ENCODE results near the gene WDCP. TPM values are rescaled to one million over a fixed set of nuclear protein-coding genes. Genes with fewer than 3 reads are reported as not detected.
"Not testable (repeated sequence)": the region's sequence is repeated elsewhere in the genome, so short reads cannot be mapped to it uniquely, and the experiment has no call there.

Gene WDCP, protein sequence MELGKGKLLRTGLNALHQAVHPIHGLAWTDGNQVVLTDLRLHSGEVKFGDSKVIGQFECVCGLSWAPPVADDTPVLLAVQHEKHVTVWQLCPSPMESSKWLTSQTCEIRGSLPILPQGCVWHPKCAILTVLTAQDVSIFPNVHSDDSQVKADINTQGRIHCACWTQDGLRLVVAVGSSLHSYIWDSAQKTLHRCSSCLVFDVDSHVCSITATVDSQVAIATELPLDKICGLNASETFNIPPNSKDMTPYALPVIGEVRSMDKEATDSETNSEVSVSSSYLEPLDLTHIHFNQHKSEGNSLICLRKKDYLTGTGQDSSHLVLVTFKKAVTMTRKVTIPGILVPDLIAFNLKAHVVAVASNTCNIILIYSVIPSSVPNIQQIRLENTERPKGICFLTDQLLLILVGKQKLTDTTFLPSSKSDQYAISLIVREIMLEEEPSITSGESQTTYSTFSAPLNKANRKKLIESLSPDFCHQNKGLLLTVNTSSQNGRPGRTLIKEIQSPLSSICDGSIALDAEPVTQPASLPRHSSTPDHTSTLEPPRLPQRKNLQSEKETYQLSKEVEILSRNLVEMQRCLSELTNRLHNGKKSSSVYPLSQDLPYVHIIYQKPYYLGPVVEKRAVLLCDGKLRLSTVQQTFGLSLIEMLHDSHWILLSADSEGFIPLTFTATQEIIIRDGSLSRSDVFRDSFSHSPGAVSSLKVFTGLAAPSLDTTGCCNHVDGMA
- total RNA-seq (10 to 100 TPM; 14.9 to 15.6 TPM), polyA plus RNA-seq (1 to 10 TPM; 3.4 to 6.5 (median 5.0) TPM), total RNA-seq (2.5 to 33.6 (median 26.8) reads per million in 6 experiments)

DNA sequence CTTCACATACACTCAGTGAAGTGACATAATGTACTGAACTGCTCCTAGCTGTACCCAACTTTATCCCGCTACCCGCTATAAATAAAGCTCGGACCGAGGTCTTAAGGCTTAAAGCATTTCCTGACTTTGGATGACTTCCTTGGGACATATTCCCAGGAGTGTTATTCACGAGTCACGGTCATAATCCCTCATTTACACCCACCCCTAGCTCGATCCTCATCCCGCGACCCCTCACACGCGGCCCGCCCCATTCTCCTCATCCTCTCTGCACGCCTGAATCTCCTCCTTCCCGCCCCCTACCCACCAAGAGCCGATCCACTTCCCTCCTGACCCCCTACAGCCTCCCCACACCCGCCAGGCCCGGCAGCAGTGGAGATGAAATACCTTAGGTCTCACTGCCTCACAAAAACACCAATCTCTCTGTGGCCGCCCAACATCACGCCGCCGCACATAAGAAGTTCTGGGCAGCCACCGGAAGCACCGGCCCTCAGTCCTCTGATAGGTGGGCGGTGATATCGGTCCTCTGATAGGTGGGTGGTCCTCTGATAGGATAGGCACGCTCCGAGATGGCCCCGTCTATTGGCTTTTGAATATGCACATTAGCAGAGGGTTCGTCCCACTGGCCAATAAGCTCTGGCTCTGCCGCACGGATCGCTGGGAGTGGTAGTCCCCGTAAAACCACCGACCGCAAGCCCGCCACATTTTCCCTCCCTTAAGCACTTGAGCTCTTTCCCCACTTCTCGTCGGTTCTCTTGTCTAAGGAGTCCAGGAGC lies at the start of gene WDCP:
TSS of gene WDCP (minus strand) at position 462 of the 773 bp plus-strand sequence. CDS start 7,897 bp downstream, outside the sequence.
- POLR2A ChIA-PET: interaction anchor here (0.9 to 6.7 kb wide), 11 partner anchors 12 to 120 kb away, joined by 3 to 48 read pairs (median 3); partner anchors contain the start of genes ATAD2B, SF3B6, TP53I3 and UBXN2A
- Mint-ChIP-seq H3K36me3 (peaks cover 0 to 4% (median 0%) of the 10 kb centered on the region in 3 donors), H3K9me3 (no peaks in the 10 kb centered on the region), H3K4me3 (peak within 1 kb of the TSS; percentile 93 to 99 (median 96)), H3K4me1 (peaks cover 12 to 35% (median 30%) of the 10 kb centered on the region in 4 donors), H3K27me3 (peaks cover 0 to 5% (median 1%) of the 10 kb centered on the region in 5 donors), H3K27ac (peak within 1 kb of the TSS; percentile 83 to 96 (median 94))
- peak; percentile 98 to 100 for ATAC-seq
- peak; percentile 79 to 97 (median 92) for DNase-seq

DNA sequence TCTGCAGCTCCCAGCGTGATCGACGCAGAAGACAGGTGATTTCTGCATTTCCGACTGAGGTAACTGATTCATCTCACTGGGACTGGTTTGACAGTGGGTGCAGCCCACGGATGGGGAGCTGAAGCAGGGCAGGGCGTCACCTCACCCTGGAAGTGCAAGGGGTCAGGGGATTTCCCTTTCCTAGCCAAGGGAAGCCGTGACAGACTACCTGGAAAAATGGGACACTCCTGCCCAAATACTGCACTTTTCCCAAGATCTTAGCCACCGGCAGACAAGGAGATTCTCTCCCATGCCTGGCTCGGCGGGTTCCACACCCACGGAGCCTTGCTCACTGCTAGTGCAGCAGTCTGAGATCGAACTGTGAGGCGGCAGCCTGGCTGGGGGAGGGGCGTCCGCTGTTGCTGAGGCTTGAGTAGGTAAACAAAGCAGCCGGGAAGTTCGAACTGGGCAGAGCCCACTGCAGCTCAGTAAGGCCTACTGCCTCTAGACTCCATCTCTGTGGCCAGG lies 48.0 kb upstream of the WDCP start:
- POLR2A ChIA-PET, H3K27me3 Mint-ChIP-seq, DNase-seq, H3K4me1 Mint-ChIP-seq, ATAC-seq, H3K27ac Mint-ChIP-seq, H3K4me3 Mint-ChIP-seq: not testable (repeated sequence)
- Mint-ChIP-seq H3K9me3 (peaks cover 0 to 15% (median 4%) of the 10 kb centered on the region in 9 donors), H3K36me3 (peaks cover 8 to 21% (median 18%) of the 10 kb centered on the region in 3 donors)

DNA sequence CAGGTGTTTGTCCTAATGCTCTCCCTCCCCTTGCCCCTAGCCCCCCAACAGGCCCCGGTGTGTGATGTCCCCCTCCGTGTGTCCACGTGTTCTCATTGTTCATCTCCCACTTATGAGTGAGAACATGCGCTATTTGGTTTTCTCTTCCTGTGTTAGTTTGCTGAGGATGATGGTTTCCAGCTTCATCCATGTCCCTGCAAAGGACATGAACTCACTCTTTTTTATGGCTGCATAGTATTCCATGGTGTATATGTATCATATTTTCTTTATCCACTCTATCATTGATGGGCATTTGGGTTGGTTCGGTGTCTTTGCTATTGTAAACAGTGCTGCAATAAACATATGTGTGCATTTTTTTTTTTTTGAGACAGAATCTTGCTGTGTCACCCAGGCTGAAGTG lies 46.1 kb upstream of the WDCP start:
- DNase-seq, ATAC-seq, H3K27ac Mint-ChIP-seq, H3K4me3 Mint-ChIP-seq, H3K4me1 Mint-ChIP-seq, H3K27me3 Mint-ChIP-seq, POLR2A ChIA-PET, H3K9me3 Mint-ChIP-seq: not testable (repeated sequence)
- peaks cover 6 to 25% (median 23%) of the 10 kb centered on the region in 3 donors for H3K36me3 Mint-ChIP-seq

DNA sequence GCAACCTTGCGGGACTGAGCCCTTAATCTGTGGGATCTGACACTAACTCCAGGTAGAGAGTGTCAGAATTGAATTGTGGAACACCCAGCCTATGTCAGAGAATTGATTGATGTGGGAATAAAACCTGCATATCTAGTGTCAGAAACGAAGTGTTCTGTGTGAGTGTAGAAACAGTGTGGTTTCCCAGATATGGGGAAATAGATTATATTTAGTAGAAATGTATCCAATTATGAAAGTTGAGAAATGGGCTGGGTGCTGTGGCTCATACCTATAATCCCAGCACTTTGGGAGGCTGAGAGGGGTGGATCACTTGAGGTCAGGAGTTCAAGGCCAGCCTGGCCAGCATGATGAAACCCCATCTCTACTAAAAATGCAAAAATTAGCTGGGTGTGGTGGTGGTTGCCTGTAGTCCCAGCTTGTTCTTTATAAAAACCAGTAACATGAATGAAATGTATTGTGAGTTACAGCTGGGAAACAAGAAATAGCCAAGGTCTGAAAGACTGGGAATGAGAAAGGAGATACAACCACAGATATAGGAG lies 41.7 kb upstream of the WDCP start:
- ATAC-seq (no peak), DNase-seq (no peak)
- H3K4me1 Mint-ChIP-seq: peaks cover 5 to 11% (median 10%) of the 10 kb centered on the region in 4 donors
- no peaks in the 10 kb centered on the region for H3K9me3 Mint-ChIP-seq
- POLR2A ChIA-PET: no interaction called here
- peaks cover 0 to 3% (median 0%) of the 10 kb centered on the region in 5 donors for H3K27me3 Mint-ChIP-seq
- no peak overlapping the region for H3K27ac Mint-ChIP-seq
- peaks cover 0 to 19% (median 12%) of the 10 kb centered on the region in 3 donors for H3K36me3 Mint-ChIP-seq
- H3K4me3 Mint-ChIP-seq: no peak overlapping the region

DNA sequence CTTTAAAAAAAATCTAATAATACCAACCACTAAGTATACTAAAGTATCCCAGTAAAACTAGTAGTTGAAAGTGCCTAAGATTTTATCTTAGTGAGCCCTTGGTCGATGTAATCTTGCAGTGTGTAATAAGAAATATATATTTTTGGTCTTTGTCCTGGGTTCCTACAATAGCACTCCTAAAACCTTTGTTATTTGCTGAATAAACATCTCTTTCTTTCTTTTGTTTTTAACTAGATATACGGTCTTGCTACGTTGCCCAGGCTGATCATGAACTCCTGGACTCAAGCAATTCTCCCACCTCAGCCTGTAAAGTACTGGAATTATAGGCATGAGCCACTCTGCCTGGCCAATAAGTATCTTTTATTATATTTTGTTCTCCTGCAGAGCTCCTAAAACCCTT lies 39.8 kb upstream of the WDCP start:
- H3K27me3 Mint-ChIP-seq: peaks cover 0 to 3% (median 0%) of the 10 kb centered on the region in 5 donors
- H3K36me3 Mint-ChIP-seq: peaks cover 0 to 20% (median 9%) of the 10 kb centered on the region in 3 donors
- H3K4me1 Mint-ChIP-seq: peaks cover 7 to 18% (median 16%) of the 10 kb centered on the region in 4 donors
- H3K27ac Mint-ChIP-seq: no peak overlapping the region
- H3K4me3 Mint-ChIP-seq: no peak overlapping the region
- ATAC-seq: no peak
- H3K9me3 Mint-ChIP-seq: no peaks in the 10 kb centered on the region
- DNase-seq: no peak
- POLR2A ChIA-PET: no interaction called here

DNA sequence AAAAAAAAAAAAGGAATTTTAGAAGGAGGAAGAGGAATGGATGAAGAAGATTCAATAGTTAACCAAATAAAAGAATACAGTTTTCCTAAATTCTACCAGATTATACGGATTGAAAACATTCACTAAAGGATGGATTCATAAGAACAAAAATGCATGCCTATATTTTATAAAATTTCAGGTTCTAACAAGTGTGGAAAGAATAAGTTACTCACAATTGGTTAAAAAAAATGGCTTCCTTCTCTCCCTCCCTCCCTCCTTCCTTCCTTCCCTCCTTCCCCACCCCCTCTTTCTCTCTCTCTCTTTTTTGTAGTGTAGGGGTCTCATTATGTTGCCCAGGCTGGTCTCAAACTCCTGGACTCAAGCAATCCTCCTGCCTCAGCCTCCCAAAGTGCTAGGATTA lies 39.0 kb upstream of the WDCP start:
- Mint-ChIP-seq H3K4me3 (peak overlapping the region in 1 of 10 donors; percentile 52), H3K9me3 (no peaks in the 10 kb centered on the region), H3K36me3 (peaks cover 0 to 26% (median 9%) of the 10 kb centered on the region in 3 donors), H3K27ac (peak overlapping the region in 1 of 10 donors; percentile 58), H3K4me1 (peaks cover 7 to 18% (median 16%) of the 10 kb centered on the region in 4 donors), H3K27me3 (peaks cover 0 to 3% (median 0%) of the 10 kb centered on the region in 5 donors)
- POLR2A ChIA-PET: no interaction called here
- no peak for ATAC-seq
- no peak for DNase-seq

DNA sequence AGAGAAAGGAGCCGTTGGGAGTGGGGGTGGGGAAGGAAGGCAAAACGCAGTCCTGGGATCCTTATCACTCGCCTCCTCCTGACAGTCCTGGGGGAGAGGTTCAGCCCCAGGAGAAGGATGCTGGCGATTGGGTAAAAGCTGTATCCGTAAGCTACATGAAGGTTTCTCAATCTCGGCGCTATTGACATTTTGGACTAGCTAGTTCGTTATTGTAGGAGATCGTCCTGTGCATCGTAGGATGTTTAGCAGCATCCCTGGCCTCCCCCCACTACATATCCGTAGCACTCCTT lies 38.0 kb upstream of the WDCP start:
- H3K27me3 Mint-ChIP-seq: peaks cover 0 to 3% (median 0%) of the 10 kb centered on the region in 5 donors
- H3K36me3 Mint-ChIP-seq: peaks cover 0 to 30% (median 9%) of the 10 kb centered on the region in 3 donors
- H3K27ac Mint-ChIP-seq: peak overlapping the region in 4 of 10 donors; percentile 38 to 81 (median 70)
- peak overlapping the region; percentile 16 to 91 (median 82) for H3K4me3 Mint-ChIP-seq
- ATAC-seq: no peak
- H3K4me1 Mint-ChIP-seq: peaks cover 7 to 18% (median 16%) of the 10 kb centered on the region in 4 donors
- DNase-seq: no peak
- no peaks in the 10 kb centered on the region for H3K9me3 Mint-ChIP-seq
- POLR2A ChIA-PET: interaction anchor here (1.2 to 2.5 kb wide), 2 partner anchors 8 to 38 kb away, joined by 4 to 6 read pairs; partner anchors contain the start of gene WDCP

DNA sequence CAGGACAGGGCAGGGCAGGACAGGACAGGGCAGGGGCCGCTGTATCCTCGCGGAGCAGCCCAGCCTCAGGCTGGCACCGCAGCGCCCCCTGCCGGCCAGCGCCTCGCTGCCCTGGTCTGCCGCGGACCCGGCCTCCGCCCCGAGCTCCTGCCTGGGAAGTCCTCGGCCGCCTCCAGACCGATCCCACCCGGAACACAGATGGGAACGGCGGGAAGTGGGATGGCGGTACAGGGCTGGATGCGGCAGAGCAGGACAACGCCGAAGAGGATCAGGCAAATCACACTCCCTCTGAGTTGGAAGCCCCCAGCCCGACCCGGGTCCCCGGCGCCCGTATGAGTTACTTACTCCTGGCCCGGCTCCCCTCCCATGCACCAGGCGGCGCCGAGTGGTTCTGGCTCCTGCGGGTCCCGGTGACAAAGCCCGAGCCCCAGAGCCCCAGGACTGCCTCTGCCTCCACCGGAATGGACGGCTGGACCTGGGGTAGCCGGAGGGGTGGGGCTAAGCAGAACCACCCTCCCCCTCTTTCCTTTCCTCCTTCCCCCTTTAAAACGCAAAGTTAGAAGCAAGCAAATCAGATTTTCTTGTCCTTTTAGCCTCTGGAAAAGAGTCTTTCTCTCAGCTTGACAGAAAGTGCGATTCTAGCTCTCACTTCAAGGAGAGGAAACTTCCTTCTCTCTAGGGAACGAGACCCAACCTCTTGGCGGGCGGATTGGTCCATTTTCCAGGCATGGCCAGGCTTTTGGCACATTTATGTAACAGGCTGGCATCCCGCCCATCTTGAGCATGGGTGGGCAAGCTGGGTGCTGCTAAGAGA lies 37.4 kb upstream of the WDCP start, which contains the start of gene TP53I3:
TSS of gene TP53I3 (minus strand) at position 449 of the 814 bp plus-strand sequence. CDS start 508 bp downstream, outside the sequence.
- DNase-seq: peak; percentile 56 to 91 (median 81)
- POLR2A ChIA-PET: interaction anchor here (0.6 to 2.8 kb wide), 7 partner anchors 8 to 260 kb away, joined by 3 to 17 read pairs (median 4); partner anchors contain the start of genes ATAD2B and WDCP
- H3K4me1 Mint-ChIP-seq: peaks cover 7 to 18% (median 16%) of the 10 kb centered on the region in 4 donors
- peak within 1 kb of the TSS; percentile 79 to 92 (median 88) for H3K4me3 Mint-ChIP-seq
- H3K9me3 Mint-ChIP-seq: no peaks in the 10 kb centered on the region
- ATAC-seq: peak; percentile 92 to 95
- H3K27me3 Mint-ChIP-seq: peaks cover 0 to 3% (median 0%) of the 10 kb centered on the region in 5 donors
- peak within 1 kb of the TSS; percentile 25 to 84 (median 54) for H3K27ac Mint-ChIP-seq
- H3K36me3 Mint-ChIP-seq: peaks cover 0 to 36% (median 9%) of the 10 kb centered on the region in 3 donors

DNA sequence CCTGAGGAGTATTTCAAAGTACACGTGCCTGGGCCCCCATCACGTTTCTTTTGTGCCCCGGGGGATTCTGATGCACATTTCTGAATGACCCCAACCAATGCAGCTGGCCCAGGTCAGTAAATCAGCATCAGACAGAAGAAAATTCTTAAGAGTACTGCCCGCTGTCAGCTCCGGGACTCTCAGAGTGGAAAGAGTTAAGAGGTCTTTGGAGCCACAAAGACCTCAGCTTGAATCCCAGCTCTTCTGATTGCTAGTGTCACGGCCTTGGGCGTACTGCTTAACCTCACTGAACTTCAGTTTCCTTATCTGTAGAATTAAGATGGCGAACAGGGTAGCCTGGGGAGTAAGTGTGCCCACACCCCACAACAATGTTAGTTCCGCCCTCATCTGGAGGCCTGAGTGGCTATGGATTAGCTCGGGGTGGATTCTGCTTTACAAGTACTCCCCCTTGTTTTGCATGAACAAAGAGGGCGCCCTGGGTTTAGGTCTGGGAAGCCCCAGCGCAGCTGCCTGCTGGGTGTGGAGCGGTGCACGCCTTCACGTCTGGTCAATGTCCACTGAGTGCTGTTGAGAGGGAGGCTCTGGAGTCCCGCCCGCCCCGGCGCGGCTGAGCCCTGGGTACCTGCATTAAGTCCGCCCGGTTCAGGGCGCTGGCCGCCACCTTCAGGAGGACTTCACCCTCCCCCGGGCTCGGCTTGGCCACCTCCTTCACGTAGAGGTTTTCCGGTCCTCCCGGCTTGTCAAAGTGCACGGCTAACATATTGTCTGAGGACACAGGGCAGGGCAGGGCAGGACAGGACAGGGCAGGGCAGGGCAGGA lies 36.6 kb upstream of the WDCP start:
- no peaks in the 10 kb centered on the region for H3K9me3 Mint-ChIP-seq

More for the DNA sequence above, 36.6 kb upstream of the WDCP start:
- Mint-ChIP-seq H3K4me3 (peak overlapping the region; percentile 79 to 92 (median 88)), H3K27ac (peak overlapping the region; percentile 25 to 84 (median 53)), H3K36me3 (peaks cover 0 to 35% (median 7%) of the 10 kb centered on the region in 3 donors), H3K27me3 (peaks cover 0 to 3% (median 0%) of the 10 kb centered on the region in 5 donors), H3K4me1 (peaks cover 7 to 18% (median 16%) of the 10 kb centered on the region in 4 donors)
- peak in 6 of 10 donors; percentile 21 to 70 (median 40) for DNase-seq
- POLR2A ChIA-PET: interaction anchor here (0.6 to 2.8 kb wide), 6 partner anchors 21 to 259 kb away, joined by 3 to 17 read pairs (median 4); partner anchors contain the start of genes ATAD2B and WDCP
- ATAC-seq: peak; percentile 69 to 83

All from naive thymus-derived CD8-positive, alpha-beta T cell (primary cell).